HG02885 (cell line): ENCODE measurements around the gene CDK19.

Experiments
- ATAC-seq: cut with Tn5 transposase; IDR thresholded peaks from one replicate; pipeline ENCODE4 v1.9.1; 2021; ENCODE audit warnings: mild to moderate bottlenecking; ENCODE audit not compliant: unreplicated experiment, poor library complexity

CDK19 gene

GRCh38 chr6:110708295-110708950 is 106.8 kb downstream of the CDK19 start:
- ATAC-seq: no peak

DNA sequence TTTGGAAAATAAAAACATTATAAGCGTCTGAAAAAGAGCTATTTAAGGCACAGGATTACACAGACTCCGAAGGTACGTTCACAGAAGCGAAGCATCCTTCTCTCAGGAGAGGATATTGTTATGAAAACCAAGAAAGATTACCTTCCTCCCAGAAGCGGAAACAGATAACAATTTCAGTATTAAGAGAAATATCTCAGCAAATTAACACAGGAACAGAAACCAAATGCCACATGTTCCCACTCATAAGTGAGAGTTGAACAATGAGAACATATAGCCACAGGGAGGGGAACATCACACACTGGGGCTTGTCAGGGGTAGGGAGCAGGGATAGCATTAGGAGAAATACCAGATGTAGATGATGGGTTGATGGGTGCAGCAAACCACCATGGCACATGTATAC is 109.7 kb downstream of the CDK19 start:
- ATAC-seq: no peak

DNA sequence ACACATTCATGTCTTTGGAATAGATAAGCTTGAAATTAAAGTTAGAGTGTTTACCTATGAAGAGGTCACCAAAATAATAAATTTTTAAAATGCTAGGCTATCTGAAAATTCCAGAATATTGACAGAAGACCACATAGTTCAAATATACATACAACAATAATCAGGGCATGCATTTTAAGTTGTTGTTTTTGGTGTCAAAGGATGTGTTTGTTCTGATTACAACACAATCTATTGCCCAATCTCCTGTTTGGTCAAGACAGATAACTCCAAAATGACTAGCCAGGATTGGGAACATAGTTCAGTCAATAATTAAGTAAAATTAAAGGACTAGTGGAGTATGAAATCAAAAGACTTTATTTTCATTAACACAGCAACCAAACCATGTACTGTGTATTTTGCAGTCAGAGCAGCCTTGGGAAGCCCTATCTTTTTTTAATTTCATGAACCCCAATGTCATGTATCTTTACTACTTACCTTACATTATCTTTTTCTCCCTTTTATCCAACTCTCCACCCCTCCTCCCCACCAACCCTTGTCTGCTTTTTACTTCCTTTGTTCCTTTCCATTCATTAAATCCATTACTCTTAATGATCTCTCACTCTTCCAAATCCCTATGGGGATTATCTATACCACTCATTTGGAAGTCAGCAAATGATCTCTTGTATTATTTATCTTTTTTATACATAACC is 111.2 kb downstream of the CDK19 start:
- ATAC-seq: no peak

DNA sequence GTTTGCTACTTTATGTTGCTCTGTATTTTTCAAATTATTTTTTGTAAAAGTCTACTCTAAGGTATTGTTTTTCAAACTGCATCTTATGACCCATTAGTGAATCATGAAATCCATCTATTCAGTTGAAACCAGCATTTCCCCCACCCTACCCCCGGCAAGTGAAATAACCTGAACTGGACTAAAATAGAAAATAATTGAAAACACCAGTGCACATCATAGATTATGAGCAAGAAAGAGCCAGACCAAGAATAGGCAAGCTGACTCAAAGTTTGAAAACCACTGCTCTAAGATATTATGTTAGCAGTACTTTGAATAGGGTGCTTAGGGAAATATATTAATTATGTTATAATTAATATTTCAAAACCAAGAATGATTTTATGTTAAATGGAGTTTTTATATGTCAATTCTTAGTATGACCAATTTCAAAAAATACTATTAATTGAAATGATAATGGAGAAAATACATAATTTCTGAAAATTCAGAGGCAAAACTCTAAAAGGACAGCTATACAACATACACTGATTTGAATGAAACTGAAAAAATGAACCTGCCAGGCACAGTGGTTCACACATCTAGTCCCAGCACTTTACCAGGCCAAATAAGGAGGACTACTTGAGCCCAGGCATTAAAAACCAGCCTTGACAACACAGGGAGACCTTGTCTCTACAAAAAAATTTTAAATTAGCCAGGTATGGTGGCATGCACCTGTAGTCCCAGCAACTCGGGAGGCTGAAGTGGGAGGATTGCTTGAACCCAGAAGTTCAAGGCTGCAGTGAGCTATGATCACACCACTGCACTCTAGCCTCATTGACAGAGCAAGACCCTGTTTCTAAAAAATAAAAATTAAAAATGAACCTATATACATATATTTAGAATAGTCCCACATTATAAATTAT is 112.0 kb downstream of the CDK19 start:
- ATAC-seq: peak; percentile 73

GRCh38 chr6:110699780-110700179 is 115.5 kb downstream of the CDK19 start:
- ATAC-seq: no peak

DNA sequence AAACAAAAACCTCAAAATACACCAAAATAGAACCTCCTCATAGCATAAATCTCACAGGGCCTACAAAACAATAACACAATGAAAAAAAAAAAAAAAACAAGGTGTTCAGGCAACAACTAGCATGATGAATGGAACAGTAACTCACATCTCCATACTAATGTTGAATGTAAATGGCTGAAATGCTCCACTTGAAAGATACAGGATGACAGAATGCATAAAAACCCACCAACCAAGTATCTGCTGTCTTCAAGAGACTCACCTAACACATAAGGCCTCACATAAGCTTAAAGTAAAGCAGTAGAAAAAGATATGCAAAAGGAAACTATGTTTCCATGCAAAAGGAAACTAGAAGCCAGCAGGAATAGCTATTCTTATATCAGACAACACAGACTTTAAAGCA is 121.3 kb downstream of the CDK19 start:
- ATAC-seq: no peak

DNA sequence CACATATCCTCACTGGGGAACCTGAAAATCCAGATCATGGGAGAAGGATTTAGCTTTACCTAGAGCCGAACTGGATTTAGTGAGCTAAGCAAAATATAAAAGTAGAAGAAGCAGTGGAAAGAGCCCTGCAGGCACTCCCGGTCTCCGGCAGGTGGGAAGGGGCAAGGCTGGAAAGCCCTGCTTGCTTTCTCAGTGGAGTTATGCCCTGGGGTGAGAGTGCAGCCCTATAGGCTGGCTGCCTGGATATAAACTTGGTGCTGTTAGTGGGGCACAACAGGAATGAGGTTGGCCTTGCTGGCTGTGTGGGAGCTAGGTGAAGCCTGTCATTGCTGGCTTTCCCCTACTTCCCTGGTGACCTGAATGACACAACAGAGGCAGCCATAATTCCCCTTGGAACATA is 122.0 kb downstream of the CDK19 start:
- ATAC-seq: no peak

- no peak for ATAC-seq
Measured at GRCh38 chr6:110690916-110691315, 124.4 kb downstream of the CDK19 start.

GRCh38 chr6:110690106-110690654 is 125.1 kb downstream of the CDK19 start:
- no peak for ATAC-seq

DNA sequence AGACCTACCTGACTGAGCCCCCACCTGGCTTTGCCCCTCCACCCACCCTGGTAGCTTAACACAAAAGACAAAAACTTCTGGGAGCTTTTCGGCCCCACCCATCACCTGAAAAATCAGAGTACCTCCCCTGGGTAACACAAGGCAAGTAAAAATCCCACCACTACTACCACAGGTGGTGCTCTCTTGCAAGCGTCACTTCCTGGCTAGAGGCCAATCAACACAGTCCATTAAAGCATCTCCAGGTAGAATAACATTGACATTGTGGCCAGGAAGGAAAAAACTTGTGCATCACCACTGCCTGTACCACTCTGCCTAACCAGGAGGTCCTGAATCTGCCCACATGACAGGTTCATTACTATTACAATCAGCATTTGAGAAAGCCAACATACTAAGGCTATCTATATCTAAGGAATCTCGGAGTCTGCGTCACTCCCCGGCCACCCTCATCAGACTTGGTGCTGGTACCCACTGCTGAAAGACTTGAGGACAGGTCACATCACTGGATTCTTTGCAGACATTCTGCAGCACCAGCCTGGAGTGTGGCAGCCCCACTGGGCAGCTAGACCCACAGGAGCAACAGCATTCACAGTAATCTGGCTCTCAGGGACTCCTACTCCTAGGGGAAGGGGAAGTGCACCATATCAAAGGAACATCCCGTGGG is 125.9 kb downstream of the CDK19 start:
- ATAC-seq: no peak

DNA sequence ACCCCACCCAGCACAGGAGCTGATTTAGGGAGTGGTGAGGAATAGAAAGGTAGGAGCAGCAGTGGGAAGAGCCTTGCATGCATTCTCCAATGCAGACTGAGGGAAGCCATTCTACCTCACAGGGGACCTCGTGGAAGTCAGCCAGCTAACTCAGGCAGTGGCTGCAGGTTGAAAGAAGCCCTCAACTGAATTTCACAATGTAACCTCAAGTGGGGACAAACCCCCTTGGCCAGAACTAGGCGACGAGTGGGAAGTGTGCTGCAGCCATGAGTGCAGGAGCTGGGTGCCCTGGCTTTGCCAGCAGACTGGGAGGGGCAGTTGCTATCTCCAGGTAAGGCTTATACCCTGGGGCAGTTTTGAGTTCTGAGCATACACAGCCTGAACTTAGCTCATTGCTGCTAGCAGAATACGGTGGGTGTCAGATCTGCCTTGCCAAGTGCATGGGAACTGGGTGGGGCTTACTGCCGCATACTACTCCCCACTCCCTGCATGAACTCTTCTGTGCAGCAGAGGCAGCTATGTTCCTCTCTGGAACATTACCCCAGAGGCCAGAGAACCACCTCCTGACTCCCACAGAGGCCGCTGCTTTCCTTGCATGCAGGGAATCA is 126.5 kb downstream of the CDK19 start:
- no peak for ATAC-seq

GRCh38 chr6:110687326-110687725 is 127.9 kb downstream of the CDK19 start:
- no peak for ATAC-seq

DNA sequence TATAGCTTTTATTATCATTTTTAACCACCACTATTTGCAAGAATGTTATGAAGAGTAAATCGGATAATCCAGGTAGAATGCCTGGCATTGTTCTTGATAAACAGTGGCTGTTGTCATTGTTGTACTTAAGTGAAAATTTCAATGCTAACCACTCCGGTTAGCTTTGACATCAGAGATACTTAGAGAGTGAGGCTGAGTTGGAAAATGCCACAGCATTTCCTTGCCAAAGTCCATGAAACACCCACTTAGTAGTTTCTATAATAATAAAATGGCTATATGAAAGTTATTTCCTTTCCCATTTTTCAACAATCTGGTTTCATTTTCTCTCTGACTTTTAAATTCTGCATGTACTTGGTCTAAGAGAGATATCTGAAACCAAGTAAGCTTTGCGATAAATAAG is 132.0 kb downstream of the CDK19 start:
- ATAC-seq: no peak

DNA sequence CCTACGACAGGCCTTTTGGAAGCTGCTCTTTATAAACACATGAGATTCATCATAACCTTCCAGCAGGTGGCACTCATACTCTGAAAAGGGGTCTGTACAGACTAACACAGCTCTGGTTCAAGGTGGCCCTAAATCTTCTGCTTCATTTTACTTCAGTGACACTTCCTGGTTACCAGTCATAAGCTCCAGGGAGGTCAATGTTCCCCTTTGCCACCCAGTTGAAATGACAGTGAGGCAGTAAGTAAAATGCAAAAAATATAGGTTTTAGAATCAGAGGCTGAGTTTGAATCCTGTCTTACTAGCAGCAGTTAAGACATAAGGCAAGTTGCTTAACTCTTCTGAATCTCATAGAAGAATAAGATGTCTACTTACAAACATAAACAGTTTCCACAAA is 132.8 kb downstream of the CDK19 start:
- ATAC-seq: peak; percentile 96

DNA sequence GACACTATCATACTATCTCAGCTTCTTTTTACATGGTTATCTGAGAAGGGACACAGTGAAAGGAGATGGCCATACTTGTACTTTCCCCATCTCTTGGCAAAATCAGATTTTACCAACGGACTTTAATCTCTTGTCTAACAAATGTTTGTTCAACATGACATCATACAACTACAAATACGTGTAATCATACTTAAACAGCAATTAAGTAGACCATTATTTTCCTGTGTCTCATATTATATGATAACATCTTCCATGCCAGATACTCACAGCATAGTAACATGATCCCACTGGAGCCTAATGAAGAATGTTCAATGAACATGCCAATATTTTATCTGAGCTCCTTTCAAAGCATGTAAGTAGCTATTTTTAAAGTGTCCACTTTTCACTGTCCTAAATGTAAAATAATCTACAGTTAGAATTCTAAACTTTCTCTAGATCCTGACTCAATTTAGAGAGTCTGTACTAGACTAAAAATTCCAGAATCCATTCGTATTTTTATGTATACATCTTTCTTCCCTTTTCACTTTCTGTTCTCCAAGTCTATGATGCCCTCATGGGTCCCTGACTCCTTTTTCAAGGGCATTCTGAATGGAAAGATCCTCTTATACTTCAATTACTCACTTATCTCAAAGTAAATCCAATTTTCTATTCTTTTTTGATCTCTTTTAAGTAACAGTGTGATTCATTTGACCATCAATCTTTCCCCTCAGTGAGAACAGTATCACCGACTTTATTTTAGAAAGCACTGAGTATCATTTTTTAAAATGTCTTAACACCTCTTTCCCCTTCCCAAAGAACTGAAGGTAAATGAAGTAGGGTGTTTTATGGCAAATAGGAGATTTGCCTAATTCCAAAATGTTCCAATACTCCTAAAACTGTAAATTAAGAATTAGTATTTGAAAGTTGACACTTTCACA is 133.5 kb downstream of the CDK19 start:
- ATAC-seq: peak; percentile 6

GRCh38 chr6:110676396-110676795 is 138.9 kb downstream of the CDK19 start:
- no peak for ATAC-seq

GRCh38 chr6:110674096-110674495 is 141.2 kb downstream of the CDK19 start:
- no peak for ATAC-seq

- no peak for ATAC-seq
Measured at GRCh38 chr6:110672122-110672521, 143.1 kb downstream of the CDK19 start.

DNA sequence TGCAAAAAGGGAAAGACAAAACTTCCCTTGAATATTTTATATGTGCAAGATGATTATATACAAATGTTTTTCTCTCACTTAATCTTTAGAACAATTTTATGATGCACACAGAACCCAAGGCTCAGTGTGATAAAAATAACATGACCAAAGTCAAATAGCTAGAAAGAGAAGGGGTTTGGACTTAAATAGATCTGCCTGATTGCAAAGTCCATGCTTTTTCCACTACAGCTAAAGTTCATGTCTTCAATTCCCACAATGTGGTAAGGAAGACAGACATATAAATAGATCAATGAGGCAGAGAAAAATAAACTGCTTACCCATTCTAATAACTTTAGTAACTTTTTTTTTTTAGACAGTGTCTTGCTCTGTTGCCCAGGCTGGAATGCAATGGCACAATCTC is 143.8 kb downstream of the CDK19 start:
- no peak for ATAC-seq
